PC-3 (cell line): ENCODE results near the gene TTLL10. TPM values are rescaled to one million over a fixed set of nuclear protein-coding genes. Genes with fewer than 3 reads are reported as not detected.
A peak's percentile ranks its signal among the peaks of the same experiment; 100 is the strongest.

Source experiments
- ATAC-seq: fragments of 200-7000 bp; cut with Tn5 transposase; 2 replicates; pipeline ENCODE4 v1.9.1; 2020; ENCODE audit warnings: mild to moderate bottlenecking, moderate library complexity
- BruUV-seq: library from RNA; stranded (reverse); fragments of 400-500 nt; replicated peaks from 2 replicates; lab custom pipeline; 2021; lab: Mats Ljungman, UMichigan
- CTCF ChIA-PET: fragments of 300-600 bp; sonication (Branson Sonifier 250); formaldehyde crosslinking; loops from one replicate; lab custom pipeline; 2022; ENCODE audit warnings: antibody characterized with exemption; lab: Charles Lee
- POLR2A ChIA-PET: fragments of 300-600 bp; sonication (Branson Sonifier 250); formaldehyde crosslinking; loops from one replicate; lab custom pipeline; 2022; ENCODE audit warnings: antibody characterized with exemption; ENCODE audit not compliant: unreplicated experiment; lab: Charles Lee
- DNase-seq: peaks from one replicate; pipeline ENCODE4 v3.0.0-alpha.2; 2015
- H2AFZ ChIP-seq: fragments of 300-600 bp; sonication (generic); 2 replicates; pipeline ENCODE4 v1.6.0; 2016; ENCODE audit warnings: antibody characterized with exemption, low read length
- H3F3A ChIP-seq: fragments of 300-600 bp; sonication (generic); one replicate; pipeline ENCODE4 v1.6.0; 2017; ENCODE audit warnings: antibody characterized with exemption, low read length, control low read depth, mild to moderate bottlenecking; ENCODE audit not compliant: unreplicated experiment
- H3K27ac ChIP-seq: fragments of 300-600 bp; sonication (generic); 2 replicates; pipeline ENCODE4 v1.5.1; 2016; ENCODE audit warnings: mild to moderate bottlenecking, low read length
- H3K27me3 ChIP-seq: fragments of 300-600 bp; sonication (generic); 2 replicates; pipeline ENCODE4 v1.6.1; 2016; ENCODE audit warnings: low read length, mixed read lengths
- H3K36me3 ChIP-seq: fragments of 300-600 bp; sonication (generic); 2 replicates; pipeline ENCODE4 v1.6.1; 2016; ENCODE audit warnings: low read depth, mixed run types, low read length, mixed read lengths
- H3K4me1 ChIP-seq: fragments of 300-600 bp; sonication (generic); 2 replicates; pipeline ENCODE4 v1.5.1; 2016; ENCODE audit warnings: low read length; ENCODE audit not compliant: insufficient read depth
- H3K4me2 ChIP-seq: fragments of 300-600 bp; sonication (generic); 2 replicates; pipeline ENCODE4 v1.6.0; 2016; ENCODE audit warnings: low read length
- H3K4me3 ChIP-seq: fragments of 300-600 bp; sonication (generic); 2 replicates; pipeline ENCODE4 v1.5.1; 2016; ENCODE audit warnings: mild to moderate bottlenecking, low read length, mixed read lengths
- H3K79me2 ChIP-seq: fragments of 300-600 bp; sonication (generic); 2 replicates; pipeline ENCODE4 v1.6.1; 2017; ENCODE audit warnings: low read length, mixed read lengths
- H3K9ac ChIP-seq: fragments of 300-600 bp; sonication (generic); 2 replicates; pipeline ENCODE4 v1.6.0; 2016; ENCODE audit warnings: mild to moderate bottlenecking, low read length
- H3K9me2 ChIP-seq: fragments of 300-600 bp; sonication (generic); replicated peaks from 2 replicates; pipeline ENCODE4 v1.6.1; 2016; ENCODE audit warnings: mixed run types, low read length, mixed read lengths
- H3K9me3 ChIP-seq: fragments of 300-600 bp; sonication (generic); 2 replicates; pipeline ENCODE4 v1.6.1; 2016; ENCODE audit warnings: low read length, mixed read lengths
- H4K20me1 ChIP-seq: fragments of 300-600 bp; sonication (generic); 2 replicates; pipeline ENCODE4 v1.6.1; 2016; ENCODE audit warnings: low read length, mixed read lengths
- EZH2 ChIP-seq: fragments of 300-600 bp; sonication (generic); IDR thresholded peaks from one replicate; pipeline ENCODE4 v1.6.1; 2017; ENCODE audit warnings: antibody characterized with exemption, mild to moderate bottlenecking, low read length; ENCODE audit not compliant: unreplicated experiment
- EZH2phosphoT487 ChIP-seq: fragments of 300-600 bp; sonication (generic); IDR thresholded peaks from 2 replicates; pipeline ENCODE4 v1.6.1; 2018; ENCODE audit warnings: mild to moderate bottlenecking, antibody characterized with exemption, low read length, borderline replicate concordance
- intact Hi-C: fragments of 100-400 bp; cut with micrococcal nuclease; formaldehyde crosslinking; loops from 2 replicates; pipeline ENCODE4 v1.9.0; 2023
- total RNA-seq: library from RNA; depleted of rRNA; stranded (reverse); fragments of >200 nt; gene quantifications from 2 replicates; pipeline ENCODE4 v1.2.3, GENCODE V29; 2014
- TF ChIP-seq, protein P1 (sequence below): fragments of 300-600 bp; sonication (generic); conservative IDR thresholded peaks from 2 replicates; pipeline ENCODE4 v1.5.1; 2017; ENCODE audit warnings: antibody characterized with exemption, low read depth, mild to moderate bottlenecking, low read length

The TTLL10 gene
- total RNA-seq, 1 experiment from 2014 or later = 0.36 TPM

DNA sequence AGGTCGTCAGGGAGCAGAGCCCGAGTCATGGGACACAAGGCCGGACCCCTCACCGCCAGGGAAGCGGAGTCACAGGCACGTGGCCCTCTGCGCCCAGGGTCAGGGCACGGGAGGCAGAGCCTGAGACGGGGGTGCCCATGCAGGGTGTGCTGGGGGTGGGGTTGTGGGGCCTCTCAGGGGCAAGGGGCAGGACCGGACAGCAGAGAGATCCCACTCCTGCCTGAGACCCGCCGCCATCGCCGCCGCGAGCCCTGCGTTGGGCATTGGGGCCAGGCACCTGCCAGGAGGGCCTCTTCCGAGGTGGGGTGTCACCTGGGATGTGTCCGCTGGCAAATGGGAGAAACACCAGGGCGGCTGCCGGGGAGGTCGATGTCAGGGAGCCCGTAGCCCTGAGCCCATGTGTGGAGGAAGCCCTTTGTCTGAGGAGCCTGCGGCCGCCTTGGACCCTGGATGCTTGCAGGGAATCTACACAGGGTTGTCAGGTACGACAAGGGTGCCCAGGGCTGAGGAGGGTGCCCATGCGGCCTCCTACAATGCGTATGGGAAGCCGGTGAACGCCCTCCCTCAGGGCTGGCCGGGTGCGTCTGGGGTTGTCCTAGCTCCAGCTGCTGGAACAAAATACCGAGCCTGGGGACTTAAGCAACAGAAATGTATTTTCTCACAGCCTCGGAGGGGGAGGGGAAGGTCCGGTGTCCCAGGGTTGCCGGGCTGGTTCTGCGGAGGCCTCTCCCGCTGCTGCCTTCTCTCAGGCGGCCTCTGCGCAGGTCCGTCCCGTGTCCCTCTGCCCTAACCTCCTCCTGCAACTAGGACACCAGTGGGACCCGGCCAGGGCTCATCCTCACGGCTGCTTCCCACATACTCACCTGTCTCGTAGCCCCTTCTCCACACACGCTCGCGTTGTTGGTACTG is 41.4 kb upstream of the TTLL10 start:
- ChIA-PET POLR2A (no interaction called here), CTCF (no interaction called here)
- H3F3A ChIP-seq = no peaks in the 10 kb centered on the region
- no peaks in the 10 kb centered on the region for H3K9me2 ChIP-seq
- no peaks in the 10 kb centered on the region for H3K36me3 ChIP-seq
- no TSS peak for BruUV-seq
- peak overlapping the region; percentile 57 for H2AFZ ChIP-seq
- H3K9ac ChIP-seq = no peak overlapping the region
- no peak overlapping the region for H3K4me3 ChIP-seq
- DNase-seq = peak; percentile 38
- H3K79me2 ChIP-seq = no peaks in the 10 kb centered on the region
- no peaks in the 10 kb centered on the region for H4K20me1 ChIP-seq
- H3K4me2 ChIP-seq = peak overlapping the region; percentile 56
- no peaks in the 10 kb centered on the region for H3K9me3 ChIP-seq
- H3K27ac ChIP-seq = no peak overlapping the region
- H3K4me1 ChIP-seq = peaks cover 11% of the 10 kb centered on the region; the same call in 1 of the 2 replicates
- no peaks in the 10 kb centered on the region for H3K27me3 ChIP-seq
- intact Hi-C loops = no loop called here
- ATAC-seq = peak; percentile 23
- TF ChIP-seq, protein P1, sequence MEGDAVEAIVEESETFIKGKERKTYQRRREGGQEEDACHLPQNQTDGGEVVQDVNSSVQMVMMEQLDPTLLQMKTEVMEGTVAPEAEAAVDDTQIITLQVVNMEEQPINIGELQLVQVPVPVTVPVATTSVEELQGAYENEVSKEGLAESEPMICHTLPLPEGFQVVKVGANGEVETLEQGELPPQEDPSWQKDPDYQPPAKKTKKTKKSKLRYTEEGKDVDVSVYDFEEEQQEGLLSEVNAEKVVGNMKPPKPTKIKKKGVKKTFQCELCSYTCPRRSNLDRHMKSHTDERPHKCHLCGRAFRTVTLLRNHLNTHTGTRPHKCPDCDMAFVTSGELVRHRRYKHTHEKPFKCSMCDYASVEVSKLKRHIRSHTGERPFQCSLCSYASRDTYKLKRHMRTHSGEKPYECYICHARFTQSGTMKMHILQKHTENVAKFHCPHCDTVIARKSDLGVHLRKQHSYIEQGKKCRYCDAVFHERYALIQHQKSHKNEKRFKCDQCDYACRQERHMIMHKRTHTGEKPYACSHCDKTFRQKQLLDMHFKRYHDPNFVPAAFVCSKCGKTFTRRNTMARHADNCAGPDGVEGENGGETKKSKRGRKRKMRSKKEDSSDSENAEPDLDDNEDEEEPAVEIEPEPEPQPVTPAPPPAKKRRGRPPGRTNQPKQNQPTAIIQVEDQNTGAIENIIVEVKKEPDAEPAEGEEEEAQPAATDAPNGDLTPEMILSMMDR = no peak
- no peak for TF ChIP-seq EZH2
- TF ChIP-seq EZH2phosphoT487 = no peak

DNA sequence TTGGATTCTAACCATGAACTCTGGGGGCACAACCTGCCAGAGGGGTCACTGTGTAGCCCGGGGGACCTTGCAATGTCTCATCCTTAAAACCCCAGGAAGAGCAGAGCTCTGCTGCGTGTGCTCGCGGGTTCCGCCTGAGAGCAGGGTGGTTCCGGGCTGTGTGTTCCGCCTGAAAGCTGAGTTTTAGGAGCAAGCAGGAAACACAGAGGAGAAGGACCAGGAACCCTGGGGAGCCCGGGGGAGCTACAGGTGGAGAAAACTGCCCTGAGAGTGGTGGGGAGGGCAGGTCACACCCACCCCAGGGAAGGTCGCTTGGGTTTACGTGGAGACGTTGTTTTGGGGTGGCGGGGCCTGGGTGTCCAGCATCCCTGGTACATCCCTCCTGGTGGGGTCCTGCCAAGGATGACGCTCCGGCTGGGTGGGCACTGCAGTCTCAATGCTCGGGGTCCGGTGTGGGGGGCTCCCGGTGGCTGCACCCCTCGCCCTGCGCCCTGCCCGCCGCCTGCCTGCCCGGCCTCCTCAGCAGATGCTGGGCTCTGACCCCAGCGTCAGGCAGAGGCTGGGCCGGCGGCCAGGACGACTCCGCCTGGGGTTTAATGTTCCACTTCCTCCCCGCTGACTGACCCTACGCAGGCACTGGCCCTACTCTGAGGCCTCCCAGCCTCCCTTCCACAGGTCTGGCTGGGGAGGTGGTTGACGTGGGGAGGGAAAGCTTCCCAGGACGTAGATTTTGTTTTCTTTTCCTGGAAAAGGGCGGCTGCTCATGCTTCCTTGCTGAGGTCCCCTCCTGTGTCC is 40.5 kb upstream of the TTLL10 start:
- ChIA-PET CTCF (no interaction called here), POLR2A (no interaction called here)
- no TSS peak for BruUV-seq
- DNase-seq = no peak
- Histone ChIP-seq H3K4me2 (peak overlapping the region; percentile 56), H2AFZ (peak overlapping the region; percentile 57), H3K9me3 (no peaks in the 10 kb centered on the region), H3K9ac (no peak overlapping the region), H3K27ac (no peak overlapping the region), H3K9me2 (no peaks in the 10 kb centered on the region), H3K4me1 (peaks cover 17% of the 10 kb centered on the region; the same call in 1 of the 2 replicates), H3K36me3 (no peaks in the 10 kb centered on the region), H4K20me1 (no peaks in the 10 kb centered on the region), H3K79me2 (no peaks in the 10 kb centered on the region), H3K4me3 (no peak overlapping the region), H3K27me3 (no peaks in the 10 kb centered on the region), H3F3A (no peaks in the 10 kb centered on the region)
- TF ChIP-seq, protein P1 = no peak
- TF ChIP-seq EZH2 (no peak), EZH2phosphoT487 (no peak)
- no peak for ATAC-seq
- intact Hi-C loops = no loop called here
